HG03280 (cell line): Measurements from ENCODE around the gene KLK14.

Experiments used
- ATAC-seq: cut with Tn5 transposase; IDR thresholded peaks from one replicate; pipeline ENCODE4 v1.9.1; 2021; ENCODE audit warnings: mild to moderate bottlenecking, moderate library complexity; ENCODE audit not compliant: unreplicated experiment

The KLK14 gene

GRCh38 chr19:51108066-51108804, 25.5 kb upstream of the KLK14 start, which contains the start of gene CTU1:
TSS of gene CTU1 (minus strand) at chr19:51108409. CDS start at chr19:51104569, 3,840 bp downstream.
- ATAC-seq = peak; percentile 96

- peak; percentile 5 for ATAC-seq
Measured at GRCh38 chr19:51107406-51108065, 24.8 kb upstream of the KLK14 start.

- no peak for ATAC-seq
Measured at GRCh38 chr19:51103926-51104341, 21.2 kb upstream of the KLK14 start.

DNA sequence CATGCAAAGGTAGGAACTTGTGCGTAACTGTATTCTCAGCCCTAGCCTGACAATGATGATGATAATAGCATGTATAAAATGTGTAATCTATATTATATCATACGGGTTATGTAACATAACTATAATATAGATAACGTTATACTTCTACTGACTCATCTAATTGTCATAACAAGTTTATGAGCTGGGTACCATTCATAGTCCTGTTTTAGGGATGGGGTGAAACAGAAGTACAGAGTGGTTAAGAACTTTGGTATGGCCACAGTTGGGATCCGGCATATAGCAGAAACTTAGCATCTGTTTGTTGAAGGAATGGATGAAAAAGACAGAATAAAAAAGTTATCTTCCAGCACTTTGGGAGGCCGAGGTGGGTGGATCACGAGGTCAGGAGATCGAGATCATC, 20.3 kb upstream of the KLK14 start:
- no peak for ATAC-seq

GRCh38 chr19:51101171-51101865, 18.6 kb upstream of the KLK14 start:
- ATAC-seq = no peak

GRCh38 chr19:51100601-51101000, 17.9 kb upstream of the KLK14 start:
- ATAC-seq = no peak

DNA sequence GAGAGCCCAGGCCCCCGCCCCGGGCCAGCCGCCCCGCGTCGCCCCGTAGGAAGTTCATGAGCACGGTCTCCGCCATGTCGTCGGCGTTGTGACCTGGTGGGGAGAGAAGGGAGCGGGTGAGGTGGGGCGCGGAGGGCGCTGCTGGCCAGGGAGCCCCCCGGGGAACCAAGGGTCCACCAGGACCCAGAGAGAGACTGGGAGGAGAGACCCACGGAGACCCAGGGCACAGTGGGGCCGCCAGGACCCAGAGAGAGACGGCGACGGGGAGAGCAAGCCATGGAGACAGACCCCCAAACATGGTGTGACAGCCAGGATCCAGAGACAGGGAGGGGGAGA, 16.3 kb upstream of the KLK14 start:
- ATAC-seq = no peak

DNA sequence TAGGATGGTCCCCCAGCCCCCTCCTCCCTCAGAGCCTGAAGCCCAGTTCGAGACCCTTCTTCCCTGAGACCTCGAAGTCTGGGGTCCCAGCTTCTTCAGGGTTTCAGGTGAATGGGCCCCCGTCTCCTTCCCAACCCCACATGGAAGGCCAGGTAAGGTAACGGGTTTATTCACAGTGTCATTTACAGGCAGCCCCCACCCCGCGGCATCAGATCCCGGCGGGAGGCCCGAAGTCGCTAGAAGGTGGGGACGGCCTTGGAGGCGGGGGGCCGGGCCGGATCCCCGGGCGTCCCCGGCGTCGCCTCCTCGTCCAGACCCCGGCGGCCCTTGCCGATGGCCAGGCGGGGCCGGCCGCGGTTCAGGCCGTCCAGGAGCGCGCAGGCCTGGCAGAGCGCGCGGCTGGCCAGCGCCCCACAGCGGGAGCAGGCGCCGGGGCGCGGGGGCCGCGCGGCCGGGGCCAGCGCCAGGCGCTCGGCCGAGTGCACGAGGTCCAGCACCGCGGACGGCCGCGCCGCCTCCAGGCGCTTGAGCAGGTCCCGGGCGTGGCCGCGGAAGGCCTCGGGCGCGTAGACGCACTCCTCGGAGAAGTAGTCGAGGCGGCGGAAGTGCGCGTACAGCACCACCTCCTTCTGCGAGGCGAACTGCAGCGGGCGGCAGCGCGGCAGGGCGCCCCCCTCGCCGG, 15.8 kb upstream of the KLK14 start:
- ATAC-seq = no peak

- no peak for ATAC-seq
Measured at GRCh38 chr19:51097796-51098195, 15.1 kb upstream of the KLK14 start.

DNA sequence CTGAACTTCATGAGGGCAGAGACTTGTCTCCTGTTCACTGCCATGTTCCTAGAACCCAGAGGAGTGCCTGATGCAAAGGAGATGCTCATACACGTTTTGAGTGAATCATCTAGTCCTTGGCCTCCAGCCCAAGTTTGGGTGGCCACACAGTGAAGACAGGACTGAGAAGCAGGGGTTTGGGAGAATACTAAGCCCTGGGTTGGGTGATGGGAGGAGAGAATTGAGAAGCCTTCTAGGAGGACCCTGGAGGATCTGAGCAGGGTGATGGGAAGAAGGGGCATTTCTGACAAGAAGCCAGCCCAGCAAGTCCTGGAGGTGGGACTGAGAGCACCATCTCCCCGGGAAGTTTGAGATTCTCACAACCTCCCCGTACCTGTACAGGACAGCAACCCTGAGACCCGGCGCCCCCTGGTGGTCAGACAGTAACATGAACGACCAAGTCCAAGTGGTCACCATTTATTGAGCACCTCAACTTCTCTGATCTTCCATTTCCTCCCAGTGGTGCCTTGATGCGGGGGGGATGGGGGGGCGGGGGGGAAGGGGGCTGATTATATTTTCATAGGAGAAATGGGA, 14.6 kb upstream of the KLK14 start:
- no peak for ATAC-seq

DNA sequence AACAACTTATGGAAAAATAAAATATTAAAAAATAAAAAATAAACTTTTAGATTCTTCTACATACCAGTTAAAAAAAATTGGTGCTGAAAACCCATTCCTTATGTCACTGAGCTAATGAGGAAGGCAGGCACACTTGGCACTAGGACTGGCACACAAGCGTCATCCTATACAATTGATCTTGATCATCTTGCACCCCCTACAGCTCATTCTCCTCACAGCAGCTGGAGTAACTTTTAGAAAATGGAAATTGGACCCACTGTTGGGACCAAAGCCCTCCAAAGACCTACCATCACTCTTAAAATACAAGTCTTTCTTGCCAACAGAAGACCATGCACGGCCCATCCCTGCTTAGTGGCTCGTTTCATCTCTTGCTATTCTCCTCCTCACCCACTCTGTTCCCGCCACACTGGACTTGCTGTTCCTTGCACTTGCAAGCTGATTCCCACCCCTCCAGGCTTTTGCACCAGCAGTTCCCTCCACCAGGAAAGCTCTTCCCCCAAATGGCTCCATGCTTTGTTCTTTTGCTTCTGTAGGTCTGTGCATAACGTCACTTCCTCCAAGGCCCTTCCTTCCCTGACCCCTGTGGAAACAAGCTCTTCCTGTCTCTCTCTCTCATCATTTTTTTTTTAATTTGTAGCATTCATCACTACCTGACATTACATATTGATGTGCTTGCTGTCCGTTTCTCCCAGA, 13.9 kb upstream of the KLK14 start:
- ATAC-seq = no peak

DNA sequence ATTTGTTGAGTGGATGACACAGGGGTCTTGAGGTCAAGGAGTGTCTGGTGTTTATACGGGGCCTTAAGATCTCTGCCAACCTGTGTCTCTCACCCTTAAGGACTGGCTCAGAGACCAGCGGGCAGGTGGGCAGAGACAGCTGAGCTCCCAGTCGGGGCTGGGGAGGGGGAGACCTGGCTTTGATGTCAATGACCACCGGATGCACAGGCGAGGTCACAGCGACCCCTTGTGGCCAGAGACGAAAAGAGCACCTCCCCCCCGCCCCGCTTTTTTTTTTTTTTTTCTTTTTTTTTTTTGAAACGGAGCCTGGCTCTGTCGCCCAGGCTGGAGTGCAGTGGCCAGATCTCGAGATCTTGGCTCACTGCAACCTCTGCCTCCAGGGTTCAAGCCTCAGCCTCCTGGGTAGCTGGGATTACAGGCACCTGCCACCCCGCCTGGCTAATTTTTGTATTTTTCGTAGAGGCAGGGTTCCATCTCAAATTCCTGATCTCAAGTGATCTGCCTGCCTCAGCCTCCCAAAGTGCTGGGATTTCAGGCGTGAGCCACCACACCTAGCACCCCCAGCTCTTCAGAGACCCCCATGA, 12.1 kb upstream of the KLK14 start:
- ATAC-seq = no peak

GRCh38 chr19:51093510-51094345, 11.0 kb upstream of the KLK14 start:
- no peak for ATAC-seq

DNA sequence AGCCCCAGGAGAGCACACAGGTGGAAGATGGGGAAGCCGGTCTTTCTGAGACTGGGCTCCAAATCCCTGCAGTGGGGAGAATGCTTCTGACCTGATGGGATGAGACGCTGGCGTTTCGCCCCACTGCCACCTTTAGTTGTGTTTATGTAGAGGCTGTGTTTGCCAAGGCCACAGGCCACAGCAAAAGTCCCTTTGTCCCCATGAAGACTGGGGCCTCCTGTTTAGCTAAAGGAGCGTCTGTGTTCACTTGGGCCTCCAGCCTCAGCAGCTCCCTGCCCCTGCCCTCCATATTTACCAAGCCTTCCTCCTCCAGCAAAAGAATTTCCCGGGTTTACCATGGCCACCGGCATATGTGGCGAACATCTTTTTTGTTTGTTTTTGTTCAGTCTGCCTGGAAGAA, 10.4 kb upstream of the KLK14 start:
- no peak for ATAC-seq

- no peak for ATAC-seq
Measured at GRCh38 chr19:51091895-51092873, 9.5 kb upstream of the KLK14 start.

GRCh38 chr19:51091126-51091525, 8.4 kb upstream of the KLK14 start:
- no peak for ATAC-seq

- ATAC-seq = no peak
Measured at GRCh38 chr19:51090471-51090870, 7.8 kb upstream of the KLK14 start.

DNA sequence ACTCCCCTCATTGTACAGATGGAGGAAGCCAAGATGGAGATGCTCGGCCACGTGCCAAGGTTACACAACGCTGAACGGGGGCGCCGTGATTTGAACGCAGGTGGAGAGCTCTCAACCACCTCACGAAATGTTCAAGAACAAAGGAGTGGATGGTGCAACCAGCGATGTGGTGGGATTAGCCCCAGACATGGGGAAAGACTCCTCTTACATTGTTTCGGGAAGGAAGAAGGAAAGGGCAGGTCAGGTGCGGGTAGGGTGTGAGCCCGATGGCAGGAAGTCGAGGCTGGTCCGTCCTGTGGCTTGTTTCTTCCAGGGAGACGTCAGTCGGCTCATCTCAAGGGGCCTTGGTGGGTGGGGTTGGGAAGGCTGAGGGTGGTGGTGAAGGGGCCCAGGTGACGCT, 7.1 kb upstream of the KLK14 start:
- ATAC-seq = no peak
